GM10248 (cell line): ENCODE measurements around the gene BACE2.
A peak's percentile ranks its signal among the peaks of the same experiment; 100 is the strongest.

ENCODE experiments used
- CTCF ChIA-PET: fragments of 300-600 bp; sonication (Branson Sonifier 250); formaldehyde crosslinking; extraction: SDS; loops from one replicate; lab custom pipeline; 2021; ENCODE audit warnings: antibody characterized with exemption; lab: Yijun Ruan, JAX
- POLR2A ChIA-PET: fragments of 350-650 bp; sonication (Branson Sonifier 250); formaldehyde crosslinking; extraction: SDS; loops from one replicate; lab custom pipeline; 2020; ENCODE audit warnings: antibody characterized with exemption; lab: Yijun Ruan, JAX
- DNase-seq: peaks from one replicate; pipeline ENCODE4 v3.0.0; 2012; ENCODE audit errors: extremely low spot score
- TF ChIP-seq, protein P1 (sequence below): IDR thresholded peaks from 2 replicates; pipeline ENCODE4 v1.5.1; 2012; ENCODE audit warnings: mild to moderate bottlenecking, low read depth; ENCODE audit errors: extremely low read depth, missing control alignments, control extremely low read depth

Gene BACE2

DNA sequence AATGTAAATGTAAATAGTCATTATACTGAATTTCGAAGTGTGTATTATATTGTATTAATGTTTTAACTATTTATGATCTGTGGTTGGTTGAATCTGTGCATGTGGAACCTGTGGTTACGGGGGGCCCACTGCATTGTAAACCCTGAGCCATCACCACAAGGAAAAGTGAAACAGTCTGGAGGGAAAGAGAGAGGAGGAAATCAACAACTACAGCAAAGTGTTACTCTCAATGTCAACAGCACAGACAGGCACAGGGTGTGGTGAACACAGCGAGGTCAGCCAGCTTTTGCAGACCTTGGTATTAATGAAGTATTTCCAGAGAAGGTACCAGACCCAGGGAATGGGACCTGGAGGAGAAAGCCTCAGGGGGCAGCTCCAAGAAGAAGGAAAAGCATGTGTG is 37.1 kb upstream of the BACE2 start:
- CTCF ChIA-PET = no interaction called here
- no peak for DNase-seq
- TF ChIP-seq, protein P1, sequence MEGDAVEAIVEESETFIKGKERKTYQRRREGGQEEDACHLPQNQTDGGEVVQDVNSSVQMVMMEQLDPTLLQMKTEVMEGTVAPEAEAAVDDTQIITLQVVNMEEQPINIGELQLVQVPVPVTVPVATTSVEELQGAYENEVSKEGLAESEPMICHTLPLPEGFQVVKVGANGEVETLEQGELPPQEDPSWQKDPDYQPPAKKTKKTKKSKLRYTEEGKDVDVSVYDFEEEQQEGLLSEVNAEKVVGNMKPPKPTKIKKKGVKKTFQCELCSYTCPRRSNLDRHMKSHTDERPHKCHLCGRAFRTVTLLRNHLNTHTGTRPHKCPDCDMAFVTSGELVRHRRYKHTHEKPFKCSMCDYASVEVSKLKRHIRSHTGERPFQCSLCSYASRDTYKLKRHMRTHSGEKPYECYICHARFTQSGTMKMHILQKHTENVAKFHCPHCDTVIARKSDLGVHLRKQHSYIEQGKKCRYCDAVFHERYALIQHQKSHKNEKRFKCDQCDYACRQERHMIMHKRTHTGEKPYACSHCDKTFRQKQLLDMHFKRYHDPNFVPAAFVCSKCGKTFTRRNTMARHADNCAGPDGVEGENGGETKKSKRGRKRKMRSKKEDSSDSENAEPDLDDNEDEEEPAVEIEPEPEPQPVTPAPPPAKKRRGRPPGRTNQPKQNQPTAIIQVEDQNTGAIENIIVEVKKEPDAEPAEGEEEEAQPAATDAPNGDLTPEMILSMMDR = no peak
- POLR2A ChIA-PET = no interaction called here

DNA sequence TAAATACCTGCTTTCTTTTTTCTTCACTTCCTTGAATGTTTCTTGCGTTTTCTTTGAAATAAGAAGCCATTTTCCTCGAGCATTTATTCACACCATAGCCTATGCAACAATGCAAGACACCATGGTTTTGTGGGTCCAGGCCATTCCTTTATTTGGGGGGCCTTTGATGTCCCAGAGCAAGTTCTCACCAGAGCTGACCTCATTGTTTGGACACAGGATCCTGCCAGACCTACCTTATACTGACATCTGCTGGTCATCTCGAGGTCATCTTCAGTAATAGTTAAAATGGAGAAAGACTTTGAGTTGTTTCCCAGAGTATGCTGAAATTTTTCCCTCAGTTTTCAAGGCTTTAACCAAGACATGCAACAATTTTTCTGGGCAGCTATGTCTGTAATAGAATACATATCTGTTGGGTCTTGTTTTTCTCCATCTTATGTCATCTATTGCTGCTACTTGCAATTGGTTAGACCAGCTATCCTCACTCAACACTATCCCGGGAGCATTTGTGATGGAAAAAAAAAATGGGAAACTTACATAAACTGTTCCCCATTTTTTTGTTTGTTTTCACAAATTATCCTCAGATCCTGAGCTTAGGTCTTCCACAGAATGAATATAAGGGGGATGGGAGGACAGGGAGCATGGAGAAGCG is 34.0 kb upstream of the BACE2 start:
- DNase-seq = peak; percentile 59
- CTCF ChIA-PET = interaction anchor here (0.8 to 3.4 kb wide), 6 partner anchors 11 to 1616 kb away, joined by 3 to 19 read pairs (median 6); no protein-coding TSS in a partner anchor
- TF ChIP-seq, protein P1 = peak; percentile 60
- POLR2A ChIA-PET = no interaction called here

DNA sequence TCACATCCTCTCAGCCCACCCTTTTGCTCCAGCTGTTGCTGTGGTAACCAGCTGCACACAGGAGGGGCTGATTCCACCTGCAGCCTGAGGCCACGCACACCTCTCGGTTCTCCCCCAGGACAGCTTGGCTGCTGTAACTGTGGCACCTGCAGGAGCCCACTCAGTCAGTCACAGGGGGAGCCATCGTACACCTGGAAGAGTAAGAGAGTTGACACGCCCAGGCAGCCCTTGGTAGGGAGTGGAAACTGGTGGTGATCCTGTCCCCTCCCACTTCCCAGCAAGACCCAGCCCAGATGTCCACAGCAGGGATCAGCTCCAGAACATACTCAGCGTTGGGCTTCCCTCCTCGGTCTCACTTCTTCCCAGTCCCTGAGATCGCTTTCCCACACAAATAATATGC is 32.2 kb upstream of the BACE2 start:
- ChIA-PET POLR2A (no interaction called here), CTCF (interaction anchor here (0.8 kb wide), 1 partner anchor 12 kb away, joined by 3 read pairs; no protein-coding TSS in a partner anchor)
- TF ChIP-seq, protein P1 = no peak
- no peak for DNase-seq

DNA sequence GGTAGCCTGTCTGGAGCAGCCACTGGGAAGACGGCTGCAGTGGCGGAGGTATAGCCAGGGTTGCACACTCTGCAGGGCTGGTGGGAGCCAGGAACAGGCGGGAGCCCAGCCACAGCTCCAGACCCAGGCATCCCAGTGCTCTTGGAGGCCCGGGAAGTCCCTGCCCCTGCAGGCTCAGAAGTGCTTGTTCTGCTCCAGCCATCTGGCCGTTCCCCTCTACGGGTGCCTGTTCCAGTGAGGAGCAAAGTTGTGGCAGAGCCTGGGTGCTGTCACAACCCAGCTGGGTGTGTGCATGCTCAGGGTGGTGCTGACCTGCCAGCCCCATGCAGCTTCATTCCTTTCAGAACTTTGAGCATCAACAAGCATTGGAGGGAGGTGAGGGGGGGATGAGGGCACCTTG is 31.7 kb upstream of the BACE2 start:
- ChIA-PET CTCF (interaction anchor here (1.2 kb wide), 1 partner anchor 15 kb away, joined by 3 read pairs; no protein-coding TSS in a partner anchor), POLR2A (no interaction called here)
- TF ChIP-seq, protein P1 = no peak
- DNase-seq = no peak

DNA sequence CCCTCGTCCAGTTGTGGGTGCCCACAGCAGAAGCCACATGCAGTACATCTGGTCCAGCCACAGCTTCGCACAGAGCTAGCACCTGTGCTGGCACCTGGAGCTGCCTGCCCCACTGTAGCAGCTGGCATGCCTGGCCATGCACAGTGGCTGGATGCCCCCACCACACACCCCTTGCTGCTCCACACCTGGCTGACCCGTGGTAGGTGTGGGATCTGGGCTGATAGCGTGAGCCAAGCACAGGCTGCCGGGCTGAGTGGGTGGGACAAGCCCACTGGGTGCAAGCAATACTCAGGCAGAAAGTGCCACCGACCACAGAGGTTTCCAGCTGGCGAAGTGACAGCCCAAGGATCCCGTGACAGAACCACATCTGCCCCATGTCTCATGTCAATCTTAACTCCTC is 30.6 kb upstream of the BACE2 start:
- POLR2A ChIA-PET = no interaction called here
- CTCF ChIA-PET = interaction anchor here (0.7 to 1.2 kb wide), 3 partner anchors 12 to 1271 kb away, joined by 3 to 5 read pairs (median 3); no protein-coding TSS in a partner anchor
- TF ChIP-seq, protein P1 = no peak
- no peak for DNase-seq

DNA sequence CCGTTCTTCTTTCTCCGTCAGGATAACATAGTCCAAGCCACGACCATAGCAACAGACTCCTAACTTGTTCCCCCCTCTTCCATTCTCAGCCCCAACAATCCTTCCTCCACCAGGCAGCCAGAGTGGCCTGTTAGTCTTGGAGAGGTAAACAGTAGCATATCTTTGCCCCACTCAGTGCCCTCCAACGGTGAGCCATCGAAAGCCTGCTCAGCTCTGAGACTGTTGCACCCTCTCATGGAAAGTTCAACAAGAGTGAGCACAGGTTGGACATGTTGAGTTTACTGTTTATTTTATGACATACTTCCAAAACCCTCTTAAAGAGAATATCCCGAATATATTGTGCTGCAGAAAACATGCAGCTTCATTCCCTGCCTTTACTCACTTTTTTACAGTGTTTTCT is 30.1 kb upstream of the BACE2 start:
- DNase-seq = no peak
- ChIA-PET CTCF (interaction anchor here (1.2 kb wide), 1 partner anchor 12 kb away, joined by 5 read pairs; no protein-coding TSS in a partner anchor), POLR2A (no interaction called here)
- TF ChIP-seq, protein P1 = no peak
